Raji (cell line): Measurements from ENCODE around the gene PPP2R1B.

Experiments
- POLR2A ChIP-seq: IDR thresholded peaks from 2 replicates; pipeline ENCODE4 v1.6.1; 2011; ENCODE audit warnings: low read depth, low read length, control low read depth; ENCODE audit not compliant: insufficient read depth

PPP2R1B gene

DNA sequence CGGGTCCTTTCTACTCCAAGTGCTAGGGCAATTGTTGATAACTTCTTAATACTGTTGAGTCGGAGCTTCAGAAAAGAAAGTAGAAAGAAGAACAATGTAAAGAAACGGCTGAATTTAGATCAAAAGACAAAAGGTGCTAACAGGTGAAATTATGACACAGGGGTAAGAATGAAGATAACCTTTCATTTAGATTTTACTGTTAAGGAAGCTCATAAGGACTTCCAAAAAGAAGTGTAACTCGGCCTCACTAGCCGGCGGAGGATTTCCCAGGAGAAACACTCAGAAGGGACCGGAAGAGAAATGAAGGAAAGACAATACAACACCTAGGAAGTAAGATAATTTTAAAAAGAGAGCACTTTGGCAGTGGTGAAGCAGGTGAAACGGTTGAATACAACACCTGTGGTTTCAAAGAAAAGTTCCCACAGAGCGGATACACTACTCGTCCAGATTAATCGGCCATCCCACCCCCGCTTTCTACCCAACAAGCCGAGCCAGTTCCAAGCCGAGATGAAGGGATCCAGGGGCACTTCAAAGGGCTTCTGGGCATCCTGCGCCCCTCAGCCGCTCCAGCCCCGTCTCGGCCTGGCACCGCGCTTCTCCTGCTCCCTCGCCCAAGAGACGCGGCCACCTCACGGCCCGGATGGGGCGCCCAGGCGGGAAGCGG lies 737 bp downstream of the PPP2R1B start:
- TF ChIP-seq POLR2A: no peak

GRCh38 chr11:111764621-111765020 lies 1.6 kb downstream of the PPP2R1B start:
- TF ChIP-seq POLR2A: no peak

DNA sequence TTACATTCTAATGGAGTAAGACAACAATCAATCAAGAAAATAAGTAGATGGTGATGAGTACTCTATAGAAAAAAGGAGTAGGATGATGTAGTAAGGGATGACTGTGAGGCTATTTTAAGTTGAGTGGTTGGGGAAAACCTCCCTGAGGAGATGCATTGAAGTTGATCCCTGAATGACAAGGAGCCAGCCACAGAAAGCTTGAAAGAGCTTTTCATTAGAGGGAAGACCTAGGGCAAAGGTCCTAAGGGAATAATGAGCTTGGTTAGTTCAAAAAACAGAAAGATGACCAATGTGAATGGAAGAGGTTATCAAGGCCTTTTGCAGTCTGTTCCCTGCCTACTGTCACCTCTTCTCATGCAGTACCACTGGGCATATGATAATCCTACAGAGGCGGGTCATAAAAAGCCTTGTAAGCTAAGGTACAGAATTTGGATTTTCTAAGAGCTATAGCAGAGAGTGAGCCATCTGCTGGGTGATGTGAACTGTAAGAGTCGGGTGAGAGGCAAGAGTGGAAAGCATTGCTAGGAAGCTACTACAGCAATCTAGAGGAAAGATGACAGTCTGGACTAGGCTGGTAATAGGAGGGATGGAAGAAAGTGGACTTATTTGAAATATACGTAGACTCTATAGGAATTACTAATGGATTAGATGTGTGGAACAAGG lies 3.1 kb downstream of the PPP2R1B start:
- no peak for TF ChIP-seq POLR2A

DNA sequence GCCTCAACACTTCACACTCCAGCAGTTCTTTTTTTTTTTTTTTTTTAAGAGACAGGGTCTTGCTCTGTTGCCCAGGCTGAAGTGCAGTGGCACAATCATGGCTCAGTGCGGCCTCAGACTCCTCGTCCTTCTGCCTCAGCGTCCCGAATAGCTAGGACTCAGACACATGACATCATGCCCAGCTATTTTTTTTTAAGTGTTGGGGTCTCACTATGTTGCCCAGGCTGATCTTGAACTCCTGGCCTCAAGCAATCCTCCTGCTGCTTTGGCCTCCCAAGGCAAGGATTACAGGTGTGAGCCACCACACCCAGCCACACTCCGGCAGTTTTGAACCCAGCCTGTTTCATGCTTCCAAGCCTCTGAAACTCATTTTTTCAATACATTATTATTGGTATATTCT lies 3.7 kb downstream of the PPP2R1B start:
- TF ChIP-seq POLR2A: no peak

DNA sequence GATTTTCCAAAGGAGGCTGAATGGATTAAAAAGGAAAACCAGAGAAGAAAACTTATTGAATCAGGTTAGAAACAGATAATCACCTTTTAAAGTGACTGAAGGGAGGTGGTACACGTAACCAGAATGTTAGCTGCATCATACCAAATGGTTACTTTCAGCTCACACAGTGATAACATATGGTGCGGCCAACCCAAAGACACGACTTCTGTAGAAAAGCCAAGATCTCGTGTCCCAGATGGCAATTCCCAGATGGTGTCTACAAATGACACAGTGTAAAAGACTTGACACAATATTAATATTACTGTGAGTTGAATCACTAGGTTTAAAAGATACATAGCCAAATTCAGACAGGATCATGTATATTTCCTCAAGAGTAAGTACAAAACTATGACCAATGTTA lies 5.2 kb downstream of the PPP2R1B start:
- no peak for TF ChIP-seq POLR2A

DNA sequence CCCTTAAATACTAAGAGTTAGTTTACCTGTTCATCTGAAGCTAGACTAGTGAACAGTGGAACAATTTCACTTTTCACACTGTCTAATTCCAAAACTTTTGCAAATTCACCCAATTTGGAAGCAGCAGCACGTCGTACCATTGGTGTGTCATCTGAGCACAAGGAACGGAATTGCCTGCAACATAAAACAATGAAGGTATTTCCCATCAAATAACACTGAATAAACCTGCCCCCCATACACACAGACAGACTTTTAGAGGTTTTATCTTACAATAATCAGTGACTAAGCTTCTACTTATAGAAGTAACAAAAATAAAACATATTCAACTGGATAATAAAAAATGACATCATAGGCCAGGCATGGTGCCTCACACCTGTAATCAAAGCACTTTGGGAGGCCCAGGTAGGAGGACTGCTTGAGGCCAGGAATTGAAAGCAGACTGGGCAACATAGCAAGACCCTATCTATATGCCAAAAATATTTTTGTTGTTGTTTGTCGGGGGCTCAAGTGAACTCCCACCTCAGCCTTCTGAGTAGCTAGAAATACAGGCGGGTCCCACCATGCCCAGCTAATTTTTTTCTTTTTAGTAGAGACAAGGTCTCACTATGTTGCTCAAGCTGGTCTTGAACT lies 6.3 kb downstream of the PPP2R1B start:
- TF ChIP-seq POLR2A: no peak

- no peak for TF ChIP-seq POLR2A
These were observed 6.8 kb downstream of the PPP2R1B start for GRCh38 chr11:111759376-111759775.

- TF ChIP-seq POLR2A: no peak
These were observed 10.1 kb downstream of the PPP2R1B start for GRCh38 chr11:111756097-111756496.

- TF ChIP-seq POLR2A: no peak
These were observed 16.5 kb downstream of the PPP2R1B start for GRCh38 chr11:111749646-111750045.

DNA sequence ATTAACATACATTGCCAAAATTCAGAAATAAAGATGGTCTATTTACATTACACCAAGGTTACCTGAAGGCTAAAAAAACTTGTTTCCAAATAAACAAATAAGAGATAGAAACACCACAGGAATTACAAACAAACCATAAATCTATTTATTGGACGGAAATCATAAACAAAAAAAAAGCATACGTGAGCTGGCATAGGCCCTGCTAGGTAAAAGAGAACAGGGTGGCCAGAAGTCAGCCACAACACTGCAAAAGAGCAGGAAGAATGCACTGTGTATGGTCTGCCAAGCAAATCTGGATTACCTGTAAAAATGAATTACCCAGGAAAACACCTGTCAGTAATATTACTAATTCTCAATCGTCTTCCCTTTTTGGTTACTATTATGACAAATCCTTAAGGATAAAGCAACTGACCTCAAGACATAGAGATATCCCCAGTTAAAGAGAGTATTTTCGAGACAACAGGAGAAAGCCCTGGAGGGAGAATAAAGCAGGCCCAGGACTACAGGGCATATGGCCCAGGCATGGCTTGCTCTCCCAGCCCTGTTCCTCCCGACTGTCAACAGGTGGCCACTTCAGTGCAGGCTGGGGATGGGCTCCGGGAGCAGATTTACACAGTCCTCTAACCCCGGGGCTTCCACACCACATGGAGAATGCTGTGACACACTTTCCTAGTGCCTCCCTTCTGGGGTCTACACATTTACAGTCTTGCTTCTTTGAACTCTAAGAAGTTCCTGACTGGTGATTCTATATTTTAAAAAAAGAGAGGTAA lies 18.0 kb downstream of the PPP2R1B start:
- TF ChIP-seq POLR2A: no peak

GRCh38 chr11:111745719-111746504 lies 20.3 kb downstream of the PPP2R1B start:
- TF ChIP-seq POLR2A: no peak

DNA sequence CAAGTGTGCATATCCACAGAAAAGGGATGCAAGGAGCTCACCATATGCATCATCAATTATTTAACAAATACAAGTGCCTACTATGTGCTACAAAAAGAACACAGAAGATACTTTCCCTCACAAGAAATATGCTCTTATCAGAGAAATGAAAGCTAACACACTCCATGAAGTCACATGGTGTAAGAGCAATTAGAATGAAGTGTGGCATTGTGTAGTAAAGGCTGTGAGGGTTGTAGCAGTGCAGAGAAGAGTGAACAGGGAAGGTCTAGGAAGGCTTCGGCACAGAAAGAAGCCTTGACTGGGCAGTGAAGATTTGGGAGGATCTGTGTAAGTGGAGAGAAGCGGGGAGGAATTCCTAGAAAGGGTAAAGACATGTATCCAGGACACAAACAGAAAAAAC lies 22.5 kb downstream of the PPP2R1B start:
- no peak for TF ChIP-seq POLR2A

DNA sequence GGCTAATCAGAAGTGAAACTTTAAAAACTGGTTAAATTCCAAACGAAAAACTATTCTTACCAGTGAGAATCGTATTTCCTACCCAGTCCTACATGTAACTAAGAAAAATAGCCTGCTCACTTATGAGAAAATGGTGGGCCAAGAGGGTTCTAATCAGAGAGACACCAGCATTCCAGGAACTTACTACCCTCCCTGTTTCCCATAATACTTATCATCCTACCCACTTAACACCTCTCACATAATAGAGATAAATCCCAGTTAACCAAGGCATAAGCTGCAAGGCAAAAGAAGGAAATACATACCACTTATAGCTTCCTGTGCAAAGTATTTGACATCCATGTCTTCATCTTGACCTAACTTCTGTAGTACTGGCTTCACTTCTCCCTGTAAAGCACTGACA lies 24.4 kb downstream of the PPP2R1B start:
- no peak for TF ChIP-seq POLR2A

- TF ChIP-seq POLR2A: no peak
These were observed 26.9 kb downstream of the PPP2R1B start for GRCh38 chr11:111739299-111739698.

- no peak for TF ChIP-seq POLR2A
These were observed 28.6 kb downstream of the PPP2R1B start for GRCh38 chr11:111737444-111738210.
